Lung microvascular endothelial cell (primary cell): ENCODE results near the gene BRD3OS. TPM values are rescaled to one million over a fixed set of nuclear protein-coding genes. Genes with fewer than 3 reads are reported as not detected.

Source experiments
- DNase-seq, 2 donors: peaks; one replicate each; pipeline versions ENCODE4 v3.0.0 to v3.0.0-alpha.2; 2010; ENCODE audit warnings: low read depth in 2 of 2
- total RNA-seq: library from RNA; depleted of rRNA; stranded (reverse); fragments of >200 nt; gene quantifications from 2 replicates; pipeline ENCODE4 v1.2.1, GENCODE V29; 2014

BRD3OS gene
- total RNA-seq, 1 donor from 2014 or later = 4.8 TPM

- no peak for DNase-seq
Observed at GRCh38 chr9:134050726-134051125, 25.4 kb downstream of the BRD3OS start.

GRCh38 chr9:134051319-134051718 is 26.0 kb downstream of the BRD3OS start:
- DNase-seq = no peak

GRCh38 chr9:134052491-134052890 is 27.2 kb downstream of the BRD3OS start:
- DNase-seq = no peak

GRCh38 chr9:134052941-134053340 is 27.7 kb downstream of the BRD3OS start:
- DNase-seq = no peak

GRCh38 chr9:134053401-134053871 is 28.2 kb downstream of the BRD3OS start:
- no peak for DNase-seq

GRCh38 chr9:134053941-134054761 is 28.9 kb downstream of the BRD3OS start:
- no peak for DNase-seq

GRCh38 chr9:134054891-134055811 is 29.9 kb downstream of the BRD3OS start:
- DNase-seq = no peak

- DNase-seq = peak; percentile 37 to 38
Observed at GRCh38 chr9:134055981-134056461, 30.7 kb downstream of the BRD3OS start.

GRCh38 chr9:134056483-134057306 is 31.4 kb downstream of the BRD3OS start:
- no peak for DNase-seq

GRCh38 chr9:134057307-134057657 is 32.0 kb downstream of the BRD3OS start:
- DNase-seq = no peak

- DNase-seq = no peak
Observed at GRCh38 chr9:134057751-134058701, 32.7 kb downstream of the BRD3OS start.

GRCh38 chr9:134058716-134059115 is 33.4 kb downstream of the BRD3OS start:
- peak in 1 of 2 donors; percentile 56 for DNase-seq

GRCh38 chr9:134059188-134059641 is 33.9 kb downstream of the BRD3OS start:
- no peak for DNase-seq

- DNase-seq = no peak
Observed at GRCh38 chr9:134059661-134060395, 34.5 kb downstream of the BRD3OS start.

GRCh38 chr9:134060546-134060945 is 35.3 kb downstream of the BRD3OS start:
- no peak for DNase-seq

- DNase-seq = no peak
Observed at GRCh38 chr9:134061019-134061687, 35.9 kb downstream of the BRD3OS start.

- no peak for DNase-seq
Observed at GRCh38 chr9:134061688-134062371, 36.5 kb downstream of the BRD3OS start.

- no peak for DNase-seq
Observed at GRCh38 chr9:134062461-134063087, 37.3 kb downstream of the BRD3OS start.
